Epithelial cell of proximal tubule (primary cell): ENCODE results near the gene VOPP1. TPM values are rescaled to one million over a fixed set of nuclear protein-coding genes. Genes with fewer than 3 reads are reported as not detected.
"Not testable (repeated sequence)": the region's sequence is repeated elsewhere in the genome, so short reads cannot be mapped to it uniquely, and the experiment has no call there.

Experiments used
- DNase-seq: peaks from one replicate; pipeline ENCODE4 v3.0.0-alpha.2; 2011; ENCODE audit warnings: low read depth
- H3K4me3 ChIP-seq: 2 replicates; pipeline ENCODE4 v1.5.1; 2011; ENCODE audit warnings: low read depth, mild to moderate bottlenecking, low read length
- total RNA-seq: library from RNA; depleted of rRNA; stranded (reverse); fragments of >200 nt; gene quantifications from 2 replicates; pipeline ENCODE4 v1.2.3, GENCODE V29; 2015
- TF ChIP-seq, protein P1 (sequence below): conservative IDR thresholded peaks from 2 replicates; pipeline ENCODE4 v1.5.1; 2012; ENCODE audit warnings: low read depth, mild to moderate bottlenecking, low read length

VOPP1 gene
- total RNA-seq, 1 donor from 2014 or later: 98.3 TPM

DNA sequence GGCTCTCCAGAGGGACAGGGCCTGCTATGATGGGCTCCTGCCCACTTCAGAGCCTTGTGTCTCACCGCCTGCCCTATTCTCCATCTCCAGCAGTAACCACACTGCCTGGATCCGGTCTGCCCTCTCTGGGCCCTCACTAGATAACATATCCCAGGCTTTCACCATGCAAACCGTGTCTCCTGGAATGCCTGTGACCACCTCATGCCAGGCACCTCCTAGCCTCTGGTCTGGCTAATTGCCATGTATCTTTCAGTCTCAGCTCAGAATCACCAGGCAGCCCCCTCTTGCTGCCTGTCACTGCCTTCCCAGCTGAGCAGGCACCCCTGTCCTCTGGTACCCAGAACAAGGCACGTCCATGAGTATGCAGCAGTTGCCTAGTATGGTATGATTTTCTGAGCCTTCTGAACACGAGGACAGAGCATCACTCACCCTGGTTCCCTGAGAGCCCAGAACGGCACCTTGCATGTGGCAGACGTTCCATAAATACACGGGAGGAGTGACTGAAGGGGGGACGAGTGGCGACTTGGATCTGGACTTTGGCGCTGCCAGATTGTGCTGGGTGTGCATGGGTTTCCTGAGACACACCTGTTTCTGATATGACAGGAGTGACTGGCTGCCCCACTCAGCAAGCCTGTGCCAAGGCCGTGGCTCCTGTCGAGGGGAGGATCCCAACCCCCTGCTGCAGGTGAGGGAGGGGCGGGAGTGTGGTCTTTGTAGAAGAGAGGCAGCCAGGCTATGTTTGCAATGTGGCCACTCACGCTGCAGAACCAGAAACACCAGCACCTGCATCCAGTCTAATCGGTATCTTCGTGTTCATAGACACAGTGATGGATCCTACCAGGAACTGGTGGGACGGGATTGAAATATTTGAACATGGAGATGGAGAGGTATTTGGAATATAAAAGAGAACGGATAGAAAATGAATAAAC is 95.2 kb downstream of the VOPP1 start:
- no peak for DNase-seq
- H3K4me3 ChIP-seq: no peak overlapping the region
- TF ChIP-seq, protein P1, sequence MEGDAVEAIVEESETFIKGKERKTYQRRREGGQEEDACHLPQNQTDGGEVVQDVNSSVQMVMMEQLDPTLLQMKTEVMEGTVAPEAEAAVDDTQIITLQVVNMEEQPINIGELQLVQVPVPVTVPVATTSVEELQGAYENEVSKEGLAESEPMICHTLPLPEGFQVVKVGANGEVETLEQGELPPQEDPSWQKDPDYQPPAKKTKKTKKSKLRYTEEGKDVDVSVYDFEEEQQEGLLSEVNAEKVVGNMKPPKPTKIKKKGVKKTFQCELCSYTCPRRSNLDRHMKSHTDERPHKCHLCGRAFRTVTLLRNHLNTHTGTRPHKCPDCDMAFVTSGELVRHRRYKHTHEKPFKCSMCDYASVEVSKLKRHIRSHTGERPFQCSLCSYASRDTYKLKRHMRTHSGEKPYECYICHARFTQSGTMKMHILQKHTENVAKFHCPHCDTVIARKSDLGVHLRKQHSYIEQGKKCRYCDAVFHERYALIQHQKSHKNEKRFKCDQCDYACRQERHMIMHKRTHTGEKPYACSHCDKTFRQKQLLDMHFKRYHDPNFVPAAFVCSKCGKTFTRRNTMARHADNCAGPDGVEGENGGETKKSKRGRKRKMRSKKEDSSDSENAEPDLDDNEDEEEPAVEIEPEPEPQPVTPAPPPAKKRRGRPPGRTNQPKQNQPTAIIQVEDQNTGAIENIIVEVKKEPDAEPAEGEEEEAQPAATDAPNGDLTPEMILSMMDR: no peak

DNA sequence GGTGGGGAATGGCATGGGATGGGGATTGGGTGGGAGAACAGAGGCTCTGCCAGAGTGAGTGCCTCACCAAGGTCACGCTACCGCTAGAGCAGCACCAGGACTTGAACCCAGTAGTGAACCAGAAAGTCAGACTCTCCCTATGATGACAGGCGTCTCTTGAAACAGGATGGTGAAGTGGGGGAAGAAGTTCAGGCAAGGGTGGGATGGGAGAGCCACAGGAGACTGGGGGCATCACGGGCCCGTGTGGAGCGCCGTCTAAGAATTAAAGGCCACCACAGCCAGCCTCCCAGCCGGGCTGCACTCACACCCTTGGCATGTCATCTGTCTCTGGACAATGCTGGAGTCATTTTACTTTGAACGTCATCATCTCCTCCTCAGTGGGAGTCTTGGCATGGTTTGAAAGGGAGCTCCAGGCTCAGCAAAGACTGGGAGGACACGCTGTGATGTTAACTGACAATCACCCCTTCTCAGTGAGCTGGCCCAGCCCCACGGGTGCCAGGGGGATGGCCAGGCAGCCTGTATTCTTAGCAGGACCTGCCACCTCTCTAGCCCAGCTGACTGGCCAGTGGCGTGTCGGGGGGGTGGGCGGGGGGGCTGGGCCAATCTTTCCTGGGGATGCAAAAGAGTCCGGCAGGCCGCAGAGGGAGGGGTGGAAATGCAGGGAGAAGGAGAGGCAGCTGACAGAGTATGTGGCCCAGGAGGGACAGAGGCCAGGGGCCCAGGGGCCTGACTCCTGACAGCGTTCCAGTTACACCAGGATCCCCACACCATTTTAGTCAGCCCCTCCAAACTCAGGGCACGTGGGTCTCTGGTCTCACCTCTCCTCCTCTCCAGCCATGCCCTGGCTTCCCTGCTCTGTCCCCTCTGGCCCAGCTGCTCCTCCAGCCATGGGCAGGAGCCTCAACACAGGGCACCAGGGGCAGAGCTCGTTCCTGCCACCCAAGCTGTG is 96.2 kb downstream of the VOPP1 start:
- TF ChIP-seq, protein P1: no peak
- H3K4me3 ChIP-seq: no peak overlapping the region
- DNase-seq: no peak

DNA sequence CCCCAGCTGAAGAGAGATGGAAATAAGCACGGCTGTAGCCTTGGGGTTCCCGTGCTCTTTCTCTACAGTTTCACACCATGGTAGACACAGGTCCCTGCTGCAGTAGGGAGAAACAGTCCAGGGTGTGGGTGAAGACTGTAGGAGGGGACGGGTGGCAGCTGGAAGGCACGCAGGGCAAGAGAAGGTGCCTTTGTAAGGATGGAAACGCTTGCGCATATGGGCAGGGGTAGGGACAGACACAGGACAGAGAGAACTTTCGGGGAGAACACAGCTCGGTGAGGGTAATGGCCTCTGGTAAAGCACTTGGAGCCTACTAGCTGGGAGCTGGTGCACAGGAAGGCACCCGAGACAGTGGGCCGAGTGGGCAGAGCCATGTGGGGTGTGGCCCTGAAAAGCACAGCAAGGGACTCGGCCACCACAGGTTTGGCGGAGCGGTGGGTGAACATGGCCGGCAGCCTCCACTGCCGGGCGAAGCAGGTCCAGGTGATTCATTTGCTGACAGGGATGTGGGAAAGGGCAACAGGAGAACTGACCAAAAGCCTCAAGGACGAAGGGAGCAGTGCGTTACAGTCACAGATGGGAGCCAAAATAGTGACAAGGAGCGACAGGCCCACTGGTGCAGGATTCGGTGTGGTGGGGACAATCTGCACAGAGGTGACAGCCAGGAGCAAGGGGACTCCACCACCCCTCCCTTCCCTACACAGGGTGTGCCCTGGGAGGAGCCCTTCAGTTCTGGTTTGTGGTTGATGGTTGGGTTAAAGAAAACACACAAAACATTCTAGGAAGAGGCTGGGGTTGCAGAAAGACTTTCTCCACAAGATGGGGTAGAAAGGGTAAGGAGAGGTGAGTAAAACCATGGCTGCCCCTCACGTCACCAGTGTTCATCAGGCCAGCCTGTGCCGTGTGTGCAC is 97.1 kb downstream of the VOPP1 start:
- no peak for DNase-seq
- TF ChIP-seq, protein P1: no peak

DNA sequence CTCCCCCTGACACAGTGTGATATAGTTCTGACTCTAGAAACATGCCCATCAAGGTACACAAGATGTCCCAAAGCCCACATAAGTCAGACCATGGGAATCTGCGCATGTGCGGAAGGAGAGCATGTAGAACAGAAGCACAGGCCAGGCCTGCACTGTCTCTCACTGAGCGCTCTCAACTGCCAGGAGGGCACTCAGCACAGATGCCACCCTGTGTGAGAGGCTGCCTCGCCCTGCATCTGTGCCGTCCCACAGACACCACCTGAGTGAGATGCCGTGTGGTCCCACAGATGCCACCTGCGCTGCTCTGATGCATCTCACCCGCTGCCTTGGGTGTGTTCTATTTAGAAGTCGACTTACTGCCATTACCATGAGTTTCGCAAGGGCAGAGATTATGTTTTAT is 98.4 kb downstream of the VOPP1 start:
- DNase-seq: no peak
- TF ChIP-seq, protein P1: no peak
- no peak overlapping the region for H3K4me3 ChIP-seq

More for the DNA sequence above, 97.1 kb downstream of the VOPP1 start:
- no peak overlapping the region for H3K4me3 ChIP-seq

DNA sequence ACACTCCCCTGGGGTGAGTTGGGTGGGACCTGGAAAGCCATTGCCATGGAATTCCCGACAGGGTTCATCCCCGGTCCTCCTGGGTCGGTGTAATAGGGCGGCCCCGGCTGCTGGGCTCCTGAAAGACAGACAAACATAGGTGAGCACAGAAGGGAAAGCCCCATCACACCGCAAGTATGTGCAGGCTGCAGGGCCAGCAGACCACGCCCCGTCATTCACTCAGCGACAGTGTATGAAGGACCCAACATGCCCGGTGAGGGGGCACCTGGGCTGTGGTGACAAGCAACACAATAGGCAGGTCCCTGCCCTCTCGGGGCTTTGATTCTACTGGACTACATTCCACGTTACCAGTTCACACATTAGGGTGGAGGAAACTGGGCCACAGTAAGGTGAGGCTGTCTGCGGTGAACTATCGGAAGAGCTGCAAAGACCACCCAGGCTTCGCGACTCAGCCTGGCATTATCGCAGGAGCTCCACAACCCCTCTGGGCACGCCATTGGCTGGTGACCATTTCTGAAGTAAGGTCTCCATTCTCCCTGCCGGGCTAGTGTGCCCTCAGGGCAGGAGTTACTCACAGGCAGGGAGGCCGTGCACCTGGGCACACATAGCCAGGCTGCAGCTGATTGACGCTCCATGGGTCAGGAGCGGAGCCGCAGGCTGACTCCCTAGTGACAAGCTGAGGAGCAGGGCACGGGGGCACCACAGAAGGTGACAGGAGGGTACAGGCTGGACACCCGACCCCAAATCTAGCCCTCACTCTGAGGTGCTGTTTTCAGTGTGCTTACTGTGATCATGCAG is 99.2 kb downstream of the VOPP1 start:
- no peak overlapping the region for H3K4me3 ChIP-seq
- TF ChIP-seq, protein P1: no peak
- DNase-seq: no peak

DNA sequence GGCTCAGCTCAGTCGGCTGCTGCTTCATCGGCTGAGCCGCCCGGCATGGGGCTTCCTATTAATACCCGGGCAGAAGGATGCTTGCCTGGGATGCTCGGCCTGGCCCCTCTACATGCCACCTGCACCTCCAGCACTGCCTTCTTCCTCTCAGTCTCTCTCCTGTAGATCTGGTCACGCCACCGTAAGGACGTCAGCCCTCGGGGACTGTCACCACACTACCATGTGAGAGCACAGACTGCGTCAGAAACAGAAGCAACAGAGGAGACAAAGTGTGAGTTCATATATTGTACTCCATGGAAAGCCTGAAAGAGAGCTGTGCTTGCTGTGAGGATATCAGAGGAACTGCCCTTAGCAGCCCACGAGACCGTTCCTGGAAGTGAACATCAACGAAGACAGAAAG is 99.9 kb downstream of the VOPP1 start:
- not testable (repeated sequence) for DNase-seq, H3K4me3 ChIP-seq

DNA sequence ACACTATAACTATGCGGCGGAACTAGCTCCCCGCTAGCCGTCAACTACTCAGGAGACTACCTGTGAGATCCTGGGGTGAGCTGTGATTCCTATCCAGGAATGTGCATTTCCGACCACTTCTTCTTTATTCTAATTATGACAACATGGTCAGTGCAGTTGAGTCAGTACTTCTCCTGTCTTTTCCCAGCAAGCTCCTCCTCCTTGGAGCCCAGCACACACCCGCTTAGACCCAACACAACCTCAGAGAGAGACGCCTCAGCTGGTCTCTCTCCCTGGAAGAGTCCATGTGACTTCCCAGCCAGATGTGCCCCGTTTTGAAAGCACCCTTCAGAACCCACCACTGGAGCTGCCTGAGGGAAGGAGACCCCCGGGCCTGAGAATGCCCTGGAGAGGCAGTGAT is 100.7 kb downstream of the VOPP1 start:
- not testable (repeated sequence) for DNase-seq, H3K4me3 ChIP-seq
